RPMI7951 (cell line): ENCODE results near the gene ZNG1B. TPM values are rescaled to one million over a fixed set of nuclear protein-coding genes. Genes with fewer than 3 reads are reported as not detected.
"Not testable (repeated sequence)": the region's sequence is repeated elsewhere in the genome, so short reads cannot be mapped to it uniquely, and the experiment has no call there.

Experiments used
- DNase-seq: peaks from one replicate; pipeline ENCODE4 v3.0.0-alpha.2; 2012; ENCODE audit warnings: low read depth
- total RNA-seq: library from RNA; depleted of rRNA; stranded (reverse); fragments of >200 nt; shearing (Covaris generic); gene quantifications from 2 replicates; pipeline ENCODE4 v1.2.3, GENCODE V29; 2014; rRNA removed

Gene ZNG1B
- total RNA-seq, result 45.5 and 45.8 TPM in 2 replicates

- peak; percentile 0 for DNase-seq
Observed at GRCh38 chr2:113437508-113438465, at the start of gene ZNG1B. Gene ZNG1B, plus strand, starts transcription at chr2:113437691. Its CDS starts 178 bp downstream, at chr2:113437869.

- peak; percentile 75 for DNase-seq
Observed at GRCh38 chr2:113390124-113390849, 47.2 kb upstream of the ZNG1B start.

GRCh38 chr2:113391073-113391472 is 46.4 kb upstream of the ZNG1B start:
- no peak for DNase-seq

- DNase-seq, result no peak
Observed at GRCh38 chr2:113406114-113406513, 31.4 kb upstream of the ZNG1B start.

- peak; percentile 8 for DNase-seq
Observed at GRCh38 chr2:113407446-113408099, 29.9 kb upstream of the ZNG1B start.

DNA sequence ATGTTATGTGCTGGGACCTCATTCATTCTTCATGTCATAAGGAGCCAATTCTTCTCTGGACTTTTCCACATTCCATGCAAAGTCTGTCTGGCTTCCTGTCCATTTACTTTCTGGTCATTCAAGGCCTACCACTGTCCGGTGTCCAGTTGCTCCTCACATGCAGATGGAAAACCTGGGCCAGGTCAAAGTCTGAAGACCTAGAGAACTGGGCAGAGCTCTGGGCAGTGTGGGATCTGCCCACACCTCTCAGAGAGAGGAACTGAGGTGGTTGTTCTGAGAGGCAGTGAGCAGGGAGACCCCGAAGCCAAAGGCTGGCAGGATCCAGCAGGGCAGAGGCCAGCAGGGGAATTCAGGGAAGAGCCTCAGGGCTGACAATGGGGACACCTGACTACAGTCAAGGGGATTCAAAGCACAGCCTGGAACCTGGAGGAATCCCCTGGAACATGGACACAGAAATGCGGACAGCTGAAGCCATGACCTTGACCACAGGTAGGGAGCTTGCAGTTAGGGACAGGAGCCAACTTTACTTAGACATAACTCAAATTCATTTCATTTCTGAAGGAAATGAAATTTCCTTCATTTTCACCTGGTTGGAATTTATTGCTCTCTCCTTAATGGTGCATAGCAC is 25.7 kb upstream of the ZNG1B start:
- DNase-seq, result not testable (repeated sequence)

DNA sequence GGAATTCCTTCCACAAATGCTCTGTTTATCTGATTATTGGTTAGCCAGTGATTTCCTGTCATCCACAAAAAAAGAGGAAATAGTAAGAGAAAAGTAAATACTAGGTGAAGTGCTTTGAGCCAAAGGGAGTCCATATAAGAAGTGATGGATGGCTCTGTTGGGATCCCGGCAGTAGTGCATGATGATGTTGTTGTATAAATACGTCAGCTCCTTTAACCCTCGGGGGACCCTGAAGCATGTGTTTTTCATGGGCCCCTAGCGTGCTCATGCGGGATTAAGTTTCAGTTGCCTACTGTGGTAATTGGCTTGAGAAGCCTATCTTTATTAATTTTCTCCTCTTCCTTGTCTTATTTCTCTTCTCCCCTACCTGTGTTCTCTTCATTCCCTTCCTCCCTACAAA is 24.7 kb upstream of the ZNG1B start:
- peak; percentile 5 for DNase-seq

DNA sequence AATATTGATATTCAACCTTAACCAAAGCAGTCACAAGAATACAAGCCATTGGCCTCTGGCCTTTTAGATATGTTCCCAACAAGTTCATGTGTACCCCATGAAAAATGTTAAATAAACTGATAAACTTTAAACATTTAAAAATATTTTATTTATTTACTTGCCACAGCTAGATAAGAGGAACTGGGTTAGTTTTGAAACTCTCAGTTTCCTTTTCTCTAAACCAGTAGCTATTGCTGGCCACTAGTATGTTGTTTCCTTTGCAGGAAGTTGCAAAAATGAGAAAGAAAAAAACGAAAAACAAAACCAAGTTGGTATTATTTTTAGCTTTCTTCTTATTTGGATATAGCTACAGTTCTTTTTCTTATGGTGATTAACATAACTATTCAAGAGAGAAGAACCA is 5.7 kb upstream of the ZNG1B start:
- DNase-seq, result not testable (repeated sequence)

DNA sequence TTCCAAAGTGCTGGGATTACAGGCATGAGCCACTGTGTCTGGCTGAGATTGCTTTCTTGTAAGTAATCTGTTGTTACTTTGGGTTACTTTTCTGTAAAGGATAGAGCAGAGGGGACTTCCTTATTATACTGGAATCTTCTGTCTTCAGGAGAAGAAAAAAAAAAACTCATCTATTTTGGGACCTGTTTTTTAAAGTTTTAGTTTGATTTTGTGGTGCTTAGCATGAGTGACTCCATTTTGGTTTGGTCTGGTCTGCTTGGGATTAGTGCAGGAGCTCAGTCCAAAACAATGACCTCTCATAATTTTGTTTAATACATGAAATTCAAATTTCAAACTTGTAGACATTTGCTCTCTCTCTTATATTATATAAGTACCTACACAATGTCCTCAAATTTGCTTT is 4.0 kb upstream of the ZNG1B start:
- not testable (repeated sequence) for DNase-seq

DNA sequence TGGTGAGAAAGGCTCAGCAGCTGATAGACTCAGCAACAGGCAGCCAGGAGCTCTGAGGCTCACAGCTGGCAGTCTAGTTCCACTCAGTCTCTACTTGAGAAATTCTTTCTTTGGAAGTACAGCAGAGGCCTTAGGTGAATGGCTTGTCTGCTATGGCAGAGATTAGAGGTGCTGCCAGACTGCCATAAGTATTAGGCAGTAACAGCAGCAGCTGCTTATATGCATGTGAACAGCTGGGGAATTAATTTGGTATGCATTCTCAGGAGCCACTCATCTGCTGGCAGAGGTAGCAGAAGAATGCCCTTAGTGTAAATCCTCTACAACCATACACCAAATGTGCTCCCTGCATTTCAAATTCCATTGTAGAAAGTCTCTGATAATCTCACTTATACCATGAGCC is 28.3 kb downstream of the ZNG1B start:
- DNase-seq, result not testable (repeated sequence)

GRCh38 chr2:113476688-113477368 is 39.3 kb downstream of the ZNG1B start:
- DNase-seq, result not testable (repeated sequence)

GRCh38 chr2:113496527-113496926 is 59.0 kb downstream of the ZNG1B start:
- not testable (repeated sequence) for DNase-seq

- DNase-seq, result not testable (repeated sequence)
Observed at GRCh38 chr2:113498365-113498764, 60.9 kb downstream of the ZNG1B start, which contains the start of gene FOXD4L1. Gene FOXD4L1, plus strand, starts transcription at chr2:113498665. Its CDS starts 592 bp downstream, at chr2:113499257.

DNA sequence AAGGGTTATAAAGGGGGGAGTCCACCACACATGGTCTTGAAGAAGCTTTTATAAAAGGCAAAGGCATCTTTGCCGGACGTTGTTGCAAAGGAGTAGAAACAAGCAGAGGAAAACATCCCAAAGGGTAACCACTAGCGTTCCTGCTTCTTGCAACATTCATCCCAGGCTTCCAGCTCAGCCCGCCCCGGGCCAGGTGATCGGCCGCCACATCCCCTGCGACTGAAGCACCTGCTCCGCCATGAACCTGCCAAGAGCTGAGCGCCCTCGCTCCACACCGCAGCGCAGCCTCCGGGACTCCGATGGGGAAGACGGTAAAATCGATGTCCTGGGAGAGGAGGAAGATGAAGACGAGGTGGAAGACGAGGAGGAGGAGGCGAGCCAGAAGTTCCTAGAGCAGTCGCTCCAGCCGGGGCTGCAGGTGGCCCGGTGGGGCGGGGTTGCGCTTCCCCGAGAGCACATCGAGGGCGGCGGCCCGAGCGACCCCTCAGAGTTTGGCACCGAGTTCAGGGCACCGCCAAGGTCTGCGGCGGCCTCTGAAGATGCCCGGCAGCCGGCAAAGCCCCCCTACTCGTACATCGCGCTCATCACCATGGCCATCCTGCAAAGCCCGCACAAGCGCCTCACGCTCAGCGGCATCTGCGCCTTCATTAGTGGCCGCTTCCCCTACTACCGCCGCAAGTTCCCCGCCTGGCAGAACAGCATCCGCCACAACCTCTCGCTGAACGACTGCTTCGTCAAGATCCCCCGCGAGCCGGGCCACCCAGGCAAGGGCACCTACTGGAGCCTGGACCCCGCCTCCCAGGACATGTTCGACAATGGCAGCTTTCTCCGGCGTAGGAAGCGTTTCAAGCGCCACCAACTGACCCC is 61.8 kb downstream of the ZNG1B start:
- DNase-seq, result not testable (repeated sequence)

- not testable (repeated sequence) for DNase-seq
Observed at GRCh38 chr2:113499886-113500722, 62.6 kb downstream of the ZNG1B start.

GRCh38 chr2:113500723-113501038 is 63.2 kb downstream of the ZNG1B start:
- DNase-seq, result not testable (repeated sequence)

DNA sequence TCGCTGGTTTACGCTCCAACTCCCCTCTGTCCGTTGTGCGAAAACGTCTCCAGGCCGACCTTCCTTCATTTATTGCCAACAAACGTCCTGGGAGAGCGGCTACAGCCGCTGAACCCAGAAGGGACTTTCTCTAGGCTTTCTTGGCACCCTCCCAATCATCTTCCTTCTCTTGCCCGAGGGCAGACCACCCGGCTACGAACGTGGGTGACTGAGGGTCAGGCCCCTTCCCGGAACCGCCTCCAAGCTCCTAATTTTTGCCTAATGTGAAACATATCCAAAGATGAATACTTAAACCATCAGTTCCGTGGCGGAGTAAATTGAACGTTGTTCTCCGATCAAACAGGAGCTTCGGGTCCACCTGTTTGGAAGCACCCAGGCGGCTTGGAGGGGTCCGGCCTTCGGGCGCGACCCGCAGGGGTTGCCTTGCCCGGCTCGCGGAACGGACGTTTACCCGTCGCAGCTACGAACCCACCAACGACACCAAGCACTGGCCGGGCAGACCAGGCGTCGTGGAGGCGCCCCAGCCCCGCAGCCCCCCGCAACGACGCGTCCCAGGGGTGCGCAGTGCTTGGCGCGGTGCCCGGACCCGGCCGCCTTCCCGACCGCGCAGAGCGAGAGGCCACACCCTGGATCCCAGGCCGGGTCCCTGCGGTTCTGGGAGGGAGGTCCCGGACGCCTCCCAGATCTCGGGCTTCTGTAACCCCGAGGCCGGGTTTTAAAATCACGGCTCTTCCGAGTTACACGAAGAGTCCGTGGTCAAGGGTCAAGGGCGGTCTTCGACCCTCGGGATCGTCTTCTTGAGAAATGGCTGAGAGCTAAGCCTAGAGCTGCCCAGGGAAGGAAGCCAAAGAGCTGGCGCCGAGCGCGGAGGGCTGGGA is 65.0 kb downstream of the ZNG1B start:
- peak; percentile 1 for DNase-seq
